Spleen (tissue), 11 donors: ENCODE measurements around the gene TAF15. TPM values are rescaled to one million over a fixed set of nuclear protein-coding genes. Genes with fewer than 3 reads are reported as not detected.

Experiments used
- DNase-seq: peaks from one replicate; pipeline ENCODE4 v3.0.0-alpha.2; 2020
- H3K27ac ChIP-seq, 8 donors: fragments of 200-600 bp; sonication (generic) in 7 of 8; 1 replicate in 4 of 8; 2 replicates in 4 of 8; pipeline versions ENCODE4 v1.5.0 to v1.8.0; 2016 to 2021; ENCODE audit warnings: inconsistent platforms in 4 of 8, mild to moderate bottlenecking in 4 of 8, moderate library complexity in 1 of 8
- H3K27me3 ChIP-seq, 7 donors: fragments of 200-600 bp; sonication (generic) in 6 of 7; replicated peaks in 1 of 7; 1 replicate in 4 of 7; 2 replicates in 3 of 7; pipeline versions ENCODE4 v1.5.0 to v1.8.0; 2016 to 2021; ENCODE audit warnings: inconsistent platforms in 3 of 7, mild to moderate bottlenecking in 1 of 7
- H3K36me3 ChIP-seq, 6 donors: fragments of 200-600 bp; sonication (generic) in 5 of 6; 1 replicate in 4 of 6; 2 replicates in 2 of 6; pipeline versions ENCODE4 v1.5.0 to v1.8.0; 2016 to 2021; ENCODE audit warnings: inconsistent platforms in 2 of 6
- H3K4me1 ChIP-seq, 6 donors: fragments of 200-600 bp; sonication (generic) in 5 of 6; 1 replicate in 3 of 6; 2 replicates in 3 of 6; pipeline versions ENCODE4 v1.5.0 to v1.8.0; 2016 to 2021; ENCODE audit warnings: inconsistent platforms in 3 of 6
- H3K4me3 ChIP-seq, 8 donors: fragments of 200-600 bp; sonication (generic) in 7 of 8; 1 replicate in 4 of 8; 2 replicates in 4 of 8; pipeline versions ENCODE4 v1.5.0 to v1.8.0; 2016 to 2021; ENCODE audit warnings: inconsistent platforms in 4 of 8, mild to moderate bottlenecking in 4 of 8, moderate library complexity in 2 of 8
- H3K9me3 ChIP-seq, 8 donors: fragments of 200-600 bp; sonication (generic) in 7 of 8; 1 replicate in 4 of 8; 2 replicates in 4 of 8; pipeline versions ENCODE4 v1.5.0 to v1.8.0; 2016 to 2021; ENCODE audit warnings: inconsistent platforms in 4 of 8
- CTCF ChIP-seq, 11 experiments: fragments of 200-600 bp in 7 of 11; fragments of 450-650 bp in 4 of 11; sonication (generic) in 4 of 11; IDR thresholded peaks in 8 of 11; conservative IDR thresholded peaks in 3 of 11; 1 replicate in 7 of 11; 2 replicates in 4 of 11; pipeline versions ENCODE4 v1.4.0 to v1.8.0; 2016 to 2021; ENCODE audit warnings: antibody characterized with exemption in 11 of 11, inconsistent platforms in 4 of 11, mild to moderate bottlenecking in 1 of 11
- POLR2A ChIP-seq, 3 donors: fragments of 450-650 bp; IDR thresholded peaks; one replicate each; pipeline ENCODE4 v1.5.1; 2017; ENCODE audit warnings: antibody characterized with exemption in 3 of 3, mild to moderate bottlenecking in 1 of 3
- POLR2AphosphoS5 ChIP-seq, 3 donors: sonication (generic); formaldehyde crosslinking; IDR thresholded peaks; one replicate each; pipeline ENCODE4 v1.5.1; 2017; ENCODE audit warnings: antibody characterized with exemption in 3 of 3
- WGBS, 5 donors: extraction: QIAGEN DNeasy Blood & Tissue Kit in 3 of 5; methylation state at CpG; one replicate each; pipeline versions ENCODE4 v1.1.5 to v1.1.7; 2013 to 2018; 5-methylcytosine and 5-hydroxymethylcytosine counted together
- intact Hi-C: fragments of 100-400 bp; cut with DNase I; formaldehyde crosslinking; loops from one replicate; pipeline ENCODE4 v1.15.0; 2023; ENCODE audit warnings: low total_unique reads
- polyA plus RNA-seq, 3 donors: library from polyadenylated mRNA; stranded (reverse); fragments of 200-250 nt; gene quantifications; one replicate each; pipeline ENCODE4 v1.2.1, GENCODE V29; 2013
- total RNA-seq, 7 donors: library from RNA; depleted of rRNA in 3 of 7; stranded (reverse); fragments of >200 nt in 3 of 7; fragmentation: NEBNext Ultra II Directional in 4 of 7; extraction: Animal tissue kit (Norgen Biotek cat#: 25700) in 4 of 7; gene quantifications; one replicate each; pipeline versions ENCODE4 v1.1.0 to v1.2.1, GENCODE V29; 2016 to 2021
- donor health status: healthy with polysubstance abuse.
- donor health status: DM: no; HTN: no; CAD: no; lungs with moderate emphysema.
- donor health status: DM: no; HTN: no; CAD: no.
- donor health status: Bipolar disorder and iron deficiency.
- donor health status: healthy.
- donor health status: DM: no; HTN: no; CAD: no.
- donor health status: DM: yes; HTN: yes; CAD: no.

The TAF15 gene
- total and polyA plus RNA-seq, 10 donors, result 55.9 to 184 (median 108) TPM

GRCh38 chr17:35801583-35802224, 7.6 kb upstream of the TAF15 start:
- DNase-seq, result peak; percentile 83
- H3K9me3 ChIP-seq, result no peaks in the 10 kb centered on the region
- TF ChIP-seq CTCF (IDR thresholded peaks at IDR 0.05 in 8 of 11, conservative IDR thresholded peaks at IDR 0.05 in 3 of 11) (no peak), POLR2A (IDR thresholded peaks at IDR 0.05) (no peak), POLR2AphosphoS5 (IDR thresholded peaks at IDR 0.05) (peak in 2 of 3 donors; percentile 65)
- no peaks in the 10 kb centered on the region for H3K36me3 ChIP-seq
- H3K4me1 ChIP-seq, result peaks cover 13 to 49% (median 33%) of the 10 kb centered on the region in 6 donors
- WGBS, 5 donors, result 25 to 40% (median 32%) methylated on average over 9 of the region's 9 CpGs
- intact Hi-C loops, result no loop called here
- H3K27ac ChIP-seq, result peak overlapping the region in 5 of 8 donors; percentile 35 to 69 (median 61)
- H3K27me3 ChIP-seq, result peaks cover 0 to 13% (median 1%) of the 10 kb centered on the region in 7 donors
- H3K4me3 ChIP-seq, result no peak overlapping the region

GRCh38 chr17:35804658-35805192, 4.6 kb upstream of the TAF15 start:
- TF ChIP-seq POLR2A (IDR thresholded peaks at IDR 0.05) (no peak), CTCF (IDR thresholded peaks at IDR 0.05 in 8 of 11, conservative IDR thresholded peaks at IDR 0.05 in 3 of 11) (peak; percentile 56 to 89 (median 72))
- 7 to 53% (median 29%) methylated on average over 1 of the region's 1 CpG for WGBS, 5 donors
- intact Hi-C loops, result loop anchor here (5.0 kb wide), 1 partner anchor 37 kb away; no protein-coding TSS in a partner anchor
- Histone ChIP-seq H3K4me3 (no peak overlapping the region), H3K36me3 (no peaks in the 10 kb centered on the region), H3K27ac (no peak overlapping the region), H3K27me3 (no peaks in the 10 kb centered on the region), H3K9me3 (no peaks in the 10 kb centered on the region), H3K4me1 (peaks cover 16 to 64% (median 48%) of the 10 kb centered on the region in 6 donors)
- DNase-seq, result no peak

- Histone ChIP-seq H3K27ac (peak overlapping the region; percentile 91 to 98 (median 98)), H3K36me3 (no peaks in the 10 kb centered on the region), H3K4me3 (no peak overlapping the region), H3K9me3 (no peaks in the 10 kb centered on the region), H3K4me1 (peaks cover 26 to 66% (median 51%) of the 10 kb centered on the region in 6 donors), H3K27me3 (no peaks in the 10 kb centered on the region)
- TF ChIP-seq POLR2A (IDR thresholded peaks at IDR 0.05) (no peak), CTCF (IDR thresholded peaks at IDR 0.05 in 8 of 11, conservative IDR thresholded peaks at IDR 0.05 in 3 of 11) (no peak), POLR2AphosphoS5 (IDR thresholded peaks at IDR 0.05) (no peak)
- WGBS, 5 donors, result 67 to 78% (median 72%) methylated on average over 7 of the region's 7 CpGs
- DNase-seq, result no peak
- intact Hi-C loops, result loop anchor here (5.0 kb wide), 1 partner anchor 40 kb away; no protein-coding TSS in a partner anchor
Observed at GRCh38 chr17:35807371-35808144, 1.7 kb upstream of the TAF15 start.
